ELR (cell line): ENCODE measurements around the gene POU3F1.

Experiments used
- DNase-seq: peaks from one replicate; pipeline ENCODE4 v3.0.0-alpha.2; 2015; ENCODE audit warnings: low read depth

Gene POU3F1

GRCh38 chr1:38073534-38074301 lies 27.1 kb upstream of the POU3F1 start:
- no peak for DNase-seq

- DNase-seq: no peak
Observed at GRCh38 chr1:38072858-38073257, 26.3 kb upstream of the POU3F1 start.

- DNase-seq: peak; percentile 63
Observed at GRCh38 chr1:38071312-38072256, 25.0 kb upstream of the POU3F1 start.

- DNase-seq: no peak
Observed at GRCh38 chr1:38068980-38069340, 22.4 kb upstream of the POU3F1 start.

- DNase-seq: no peak
Observed at GRCh38 chr1:38068220-38068979, 21.8 kb upstream of the POU3F1 start.

- peak; percentile 90 for DNase-seq
Observed at GRCh38 chr1:38064197-38064903, 17.8 kb upstream of the POU3F1 start.

- no peak for DNase-seq
Observed at GRCh38 chr1:38063616-38064015, 17.0 kb upstream of the POU3F1 start.

GRCh38 chr1:38062361-38063288 lies 16.0 kb upstream of the POU3F1 start:
- no peak for DNase-seq

- no peak for DNase-seq
Observed at GRCh38 chr1:38061883-38062328, 15.3 kb upstream of the POU3F1 start.

GRCh38 chr1:38061290-38061689 lies 14.7 kb upstream of the POU3F1 start:
- no peak for DNase-seq

GRCh38 chr1:38060498-38060897 lies 13.9 kb upstream of the POU3F1 start:
- DNase-seq: no peak

- no peak for DNase-seq
Observed at GRCh38 chr1:38059635-38060250, 13.2 kb upstream of the POU3F1 start.

- no peak for DNase-seq
Observed at GRCh38 chr1:38055965-38056364, 9.4 kb upstream of the POU3F1 start.

GRCh38 chr1:38055398-38055797 lies 8.8 kb upstream of the POU3F1 start:
- peak; percentile 74 for DNase-seq

GRCh38 chr1:38053416-38054091 lies 7.0 kb upstream of the POU3F1 start:
- no peak for DNase-seq

- DNase-seq: no peak
Observed at GRCh38 chr1:38052750-38053415, 6.3 kb upstream of the POU3F1 start.

- DNase-seq: no peak
Observed at GRCh38 chr1:38051079-38051543, 4.5 kb upstream of the POU3F1 start.

GRCh38 chr1:38050397-38051078 lies 3.9 kb upstream of the POU3F1 start:
- DNase-seq: no peak
